CD4-positive, alpha-beta T cell (primary cell): ENCODE data around the gene DNER. TPM values are rescaled to one million over a fixed set of nuclear protein-coding genes. Genes with fewer than 3 reads are reported as not detected.

Source experiments
- ATAC-seq: fragments of 200-7000 bp; cut with Tn5 transposase; one replicate; pipeline ENCODE4 v1.10.0; 2022; ENCODE audit warnings: mild to moderate bottlenecking; ENCODE audit not compliant: poor library complexity
- CTCF ChIA-PET: fragments of 350-600 bp; sonication (Branson Sonifier 250); formaldehyde crosslinking; loops from one replicate; lab custom pipeline; 2021; ENCODE audit warnings: antibody characterized with exemption, inconsistent platforms; lab: Charles Lee
- POLR2A ChIA-PET: fragments of 350-600 bp; sonication (Branson Sonifier 250); formaldehyde crosslinking; loops from one replicate; lab custom pipeline; 2021; ENCODE audit warnings: antibody characterized with exemption, inconsistent platforms; lab: Charles Lee
- DNase-seq, 14 experiments: peaks; one replicate each; pipeline ENCODE4 v3.0.0-alpha.2; 2013 to 2020; ENCODE audit warnings: mixed read lengths in 2 of 14
- H3K27ac ChIP-seq, 2 donors: one replicate each; pipeline versions ENCODE4 v1.5.1 to v1.7.0; 2013; ENCODE audit warnings: low read length in 2 of 2, low read depth in 1 of 2, mild to moderate bottlenecking in 1 of 2
- H3K27me3 ChIP-seq, 2 experiments: 1 replicate in 1 of 2; 2 replicates in 1 of 2; pipeline versions ENCODE4 v1.6.1 to v1.7.0; 2013; ENCODE audit warnings: low read length in 2 of 2, control low read depth in 1 of 2, mild to moderate bottlenecking in 1 of 2, moderate library complexity in 1 of 2; ENCODE audit not compliant: insufficient read depth in 2 of 2, control insufficient read depth in 1 of 2
- H3K36me3 ChIP-seq: one replicate; pipeline ENCODE4 v1.6.1; 2013; ENCODE audit warnings: low read length, control low read depth; ENCODE audit not compliant: insufficient read depth
- H3K4me1 ChIP-seq: one replicate; pipeline ENCODE4 v1.6.1; 2013; ENCODE audit warnings: low read length, control low read depth; ENCODE audit not compliant: insufficient read depth
- H3K4me3 ChIP-seq: one replicate; pipeline ENCODE4 v1.5.1; 2013; ENCODE audit warnings: mild to moderate bottlenecking, low read length, moderate library complexity
- H3K9me3 ChIP-seq, 2 experiments: 1 replicate in 1 of 2; 2 replicates in 1 of 2; pipeline versions ENCODE4 v1.6.1 to v1.7.0; 2013; ENCODE audit warnings: low read length in 2 of 2, mild to moderate bottlenecking in 2 of 2, control low read depth in 1 of 2, moderate library complexity in 1 of 2; ENCODE audit not compliant: control insufficient read depth in 1 of 2, insufficient read depth in 1 of 2
- H3K27ac Mint-ChIP-seq: one replicate; pipeline ENCODE4 v1.8.0; 2020; ENCODE audit warnings: mixed read lengths
- H3K27me3 Mint-ChIP-seq: one replicate; pipeline ENCODE4 v1.8.0; 2021; ENCODE audit warnings: mixed read lengths
- H3K36me3 Mint-ChIP-seq: one replicate; pipeline ENCODE4 v1.8.0; 2021; ENCODE audit warnings: low read depth, mixed read lengths
- H3K4me1 Mint-ChIP-seq: one replicate; pipeline ENCODE4 v1.8.0; 2021; ENCODE audit warnings: low read depth, mixed read lengths
- H3K4me3 Mint-ChIP-seq: one replicate; pipeline ENCODE4 v1.8.0; 2020; ENCODE audit warnings: mild to moderate bottlenecking, mixed read lengths
- H3K9me3 Mint-ChIP-seq: one replicate; pipeline ENCODE4 v1.8.0; 2020; ENCODE audit warnings: mixed read lengths
- intact Hi-C, 2 experiments: fragments of 100-400 bp; cut with DNase I in 1 of 2; cut with micrococcal nuclease in 1 of 2; formaldehyde crosslinking; loops; one replicate each; pipeline versions ENCODE4 v1.15.1 to v1.9.0; 2023 to 2025; cut with DNase I, micrococcal nuclease
- total RNA-seq, 174 experiments: library from RNA in 2 of 174; stranded (reverse) in 2 of 174; gene quantifications; one replicate each; pipeline ENCODE4 v1.2.3 and lab custom pipeline; 2021 to 2026
- TF ChIP-seq, protein P1 (sequence below): fragments of 200-600 bp; IDR thresholded peaks from one replicate; pipeline ENCODE4 v1.8.0; 2022; ENCODE audit warnings: antibody characterized with exemption, mild to moderate bottlenecking

The DNER gene
- total RNA-seq, 2 experiments from 2014 or later: not detected

DNA sequence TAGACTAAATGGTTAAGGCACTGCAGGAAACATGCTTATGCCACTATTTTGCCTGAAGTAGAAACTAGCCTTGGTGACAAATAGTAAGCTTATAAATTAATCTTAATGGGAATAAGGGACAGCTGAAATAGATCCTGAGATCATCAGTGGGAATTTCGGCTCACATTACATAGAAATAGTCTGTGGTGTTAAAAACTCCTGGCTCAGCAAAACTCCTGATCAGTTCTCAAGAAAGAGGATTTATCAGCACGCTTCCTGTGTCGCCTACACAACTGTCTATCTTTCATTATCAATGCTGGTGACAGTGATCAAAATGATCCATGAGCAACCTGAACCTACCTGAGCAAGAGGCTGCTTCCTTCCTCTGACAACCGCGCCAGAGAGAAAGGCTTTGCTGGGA, 17.0 kb upstream of the DNER start:
- no peaks in the 10 kb centered on the region for H3K36me3 Mint-ChIP-seq
- Histone ChIP-seq H3K4me1 (no peaks in the 10 kb centered on the region), H3K36me3 (no peaks in the 10 kb centered on the region), H3K4me3 (no peak overlapping the region), H3K27ac (no peak overlapping the region), H3K9me3 (peaks cover 0 to 11% of the 10 kb centered on the region in 2 experiments), H3K27me3 (peaks cover 0 to 3% of the 10 kb centered on the region in 2 experiments)
- ATAC-seq: no peak
- intact Hi-C loops: no loop called here
- peaks cover 19% of the 10 kb centered on the region for H3K27me3 Mint-ChIP-seq
- H3K9me3 Mint-ChIP-seq: no peaks in the 10 kb centered on the region
- H3K4me3 Mint-ChIP-seq: no peak overlapping the region
- ChIA-PET CTCF (no interaction called here), POLR2A (no interaction called here)
- TF ChIP-seq, protein P1, sequence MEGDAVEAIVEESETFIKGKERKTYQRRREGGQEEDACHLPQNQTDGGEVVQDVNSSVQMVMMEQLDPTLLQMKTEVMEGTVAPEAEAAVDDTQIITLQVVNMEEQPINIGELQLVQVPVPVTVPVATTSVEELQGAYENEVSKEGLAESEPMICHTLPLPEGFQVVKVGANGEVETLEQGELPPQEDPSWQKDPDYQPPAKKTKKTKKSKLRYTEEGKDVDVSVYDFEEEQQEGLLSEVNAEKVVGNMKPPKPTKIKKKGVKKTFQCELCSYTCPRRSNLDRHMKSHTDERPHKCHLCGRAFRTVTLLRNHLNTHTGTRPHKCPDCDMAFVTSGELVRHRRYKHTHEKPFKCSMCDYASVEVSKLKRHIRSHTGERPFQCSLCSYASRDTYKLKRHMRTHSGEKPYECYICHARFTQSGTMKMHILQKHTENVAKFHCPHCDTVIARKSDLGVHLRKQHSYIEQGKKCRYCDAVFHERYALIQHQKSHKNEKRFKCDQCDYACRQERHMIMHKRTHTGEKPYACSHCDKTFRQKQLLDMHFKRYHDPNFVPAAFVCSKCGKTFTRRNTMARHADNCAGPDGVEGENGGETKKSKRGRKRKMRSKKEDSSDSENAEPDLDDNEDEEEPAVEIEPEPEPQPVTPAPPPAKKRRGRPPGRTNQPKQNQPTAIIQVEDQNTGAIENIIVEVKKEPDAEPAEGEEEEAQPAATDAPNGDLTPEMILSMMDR: no peak
- DNase-seq: no peak
- no peaks in the 10 kb centered on the region for H3K4me1 Mint-ChIP-seq
- no peak overlapping the region for H3K27ac Mint-ChIP-seq

DNA sequence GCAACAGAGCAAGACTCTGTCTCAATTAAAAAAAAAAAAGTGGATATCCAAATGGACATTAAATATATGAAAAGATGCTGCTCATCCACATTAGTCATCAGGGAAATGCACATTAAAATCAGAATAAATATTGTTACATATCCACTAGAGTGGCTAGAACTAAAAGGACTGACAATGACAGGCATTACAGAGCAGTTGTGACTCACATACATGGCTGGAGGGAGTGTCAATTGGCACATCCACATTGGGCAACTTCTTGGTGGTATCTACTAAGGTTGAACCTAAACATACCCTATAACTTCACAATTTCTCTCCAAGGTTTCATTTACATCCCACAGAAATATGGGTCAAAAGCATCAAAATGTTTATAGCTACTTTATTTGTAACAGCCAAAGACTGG, 14.0 kb upstream of the DNER start:
- H3K4me3 Mint-ChIP-seq: no peak overlapping the region

DNA sequence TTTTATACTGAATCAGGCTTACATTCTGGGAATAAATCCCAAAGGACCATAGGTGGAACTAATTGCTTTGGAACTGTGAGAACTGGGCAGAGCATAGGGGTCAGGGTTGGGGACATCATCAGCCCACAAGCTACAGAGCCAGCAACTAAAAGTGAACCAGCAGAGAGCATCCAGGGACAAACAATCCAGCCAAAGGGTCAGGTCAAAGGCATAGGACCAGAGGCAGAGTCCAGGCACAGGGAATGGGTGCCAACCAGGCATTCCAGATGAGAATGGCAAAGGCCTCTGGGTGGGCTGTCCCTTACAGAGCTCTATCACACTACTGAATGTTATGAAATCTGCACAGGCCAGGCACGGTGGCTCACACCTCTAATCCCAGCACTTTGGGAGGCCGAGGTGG, 12.3 kb upstream of the DNER start:
- intact Hi-C loops: no loop called here
- Mint-ChIP-seq H3K27me3 (peaks cover 39% of the 10 kb centered on the region), H3K27ac (no peak overlapping the region), H3K36me3 (no peaks in the 10 kb centered on the region), H3K4me1 (no peaks in the 10 kb centered on the region), H3K9me3 (no peaks in the 10 kb centered on the region), H3K4me3 (no peak overlapping the region)
- TF ChIP-seq, protein P1: no peak
- no peak for ATAC-seq
- Histone ChIP-seq H3K36me3 (no peaks in the 10 kb centered on the region), H3K9me3 (peaks cover 0 to 3% of the 10 kb centered on the region in 2 experiments), H3K4me1 (no peaks in the 10 kb centered on the region), H3K27ac (no peak overlapping the region), H3K4me3 (no peak overlapping the region), H3K27me3 (peaks cover 0 to 7% of the 10 kb centered on the region in 2 experiments)
- no peak for DNase-seq
- POLR2A ChIA-PET: no interaction called here
- CTCF ChIA-PET: no interaction called here

More for the DNA sequence above, 14.0 kb upstream of the DNER start:
- ChIA-PET POLR2A (no interaction called here), CTCF (no interaction called here)
- peaks cover 27% of the 10 kb centered on the region for H3K27me3 Mint-ChIP-seq
- intact Hi-C loops: no loop called here
- H3K4me1 Mint-ChIP-seq: no peaks in the 10 kb centered on the region
- H3K27ac ChIP-seq: no peak overlapping the region
- no peaks in the 10 kb centered on the region for H3K36me3 ChIP-seq
- no peak overlapping the region for H3K4me3 ChIP-seq
- H3K4me1 ChIP-seq: no peaks in the 10 kb centered on the region
- H3K27ac Mint-ChIP-seq: no peak overlapping the region
- peaks cover 0 to 3% of the 10 kb centered on the region in 2 experiments for H3K9me3 ChIP-seq
- DNase-seq: no peak
- no peaks in the 10 kb centered on the region for H3K9me3 Mint-ChIP-seq
- ATAC-seq: no peak
- TF ChIP-seq, protein P1: no peak
- no peaks in the 10 kb centered on the region for H3K36me3 Mint-ChIP-seq
- H3K27me3 ChIP-seq: peaks cover 0 to 7% of the 10 kb centered on the region in 2 experiments
